SK-N-SH (cell line): Measurements from ENCODE around the gene ZMYND8. TPM values are rescaled to one million over a fixed set of nuclear protein-coding genes. Genes with fewer than 3 reads are reported as not detected.

Source experiments
- CTCF ChIA-PET: fragments of 300-600, 350-600 bp; formaldehyde crosslinking; extraction: SDS; loops from one replicate; lab custom pipeline; 2021; lab: Yijun Ruan, JAX
- POLR2A ChIA-PET: fragments of 350-600 bp; sonication (Branson Sonifier 250); formaldehyde crosslinking; extraction: SDS; loops from one replicate; lab custom pipeline; 2020; ENCODE audit warnings: antibody characterized with exemption, inconsistent platforms; lab: Yijun Ruan, JAX
- DNase-seq: peaks from one replicate; pipeline ENCODE4 v3.0.0; 2012
- H2AFZ ChIP-seq: fragments of 200-600 bp; sonication (generic); 2 replicates; pipeline ENCODE4 v1.8.1; 2016; ENCODE audit warnings: antibody characterized with exemption, mild to moderate bottlenecking, low read depth
- H3F3A ChIP-seq: fragments of 200-600 bp; sonication (generic); replicated peaks from 2 replicates; pipeline ENCODE3; 2016; ENCODE audit warnings: antibody characterized with exemption, mild to moderate bottlenecking; ENCODE audit not compliant: insufficient read depth
- H3K27ac ChIP-seq, 2 experiments: fragments of 200-500 bp in 1 of 2; fragments of 200-600 bp in 1 of 2; sonication (Bioruptor generic) in 1 of 2; sonication (generic), shearing (Covaris generic) in 1 of 2; 2 replicates each; pipeline versions ENCODE4 v1.5.1 to v1.6.1; 2014 to 2016; ENCODE audit warnings: low read depth in 2 of 2, inconsistent platforms in 1 of 2, low read length in 1 of 2, mild to moderate bottlenecking in 1 of 2, mixed read lengths in 1 of 2
- H3K27me3 ChIP-seq: fragments of 200-600 bp; sonication (generic), shearing (Covaris generic); 2 replicates; pipeline ENCODE4 v1.6.1; 2016; ENCODE audit warnings: mixed run types; ENCODE audit not compliant: insufficient read depth
- H3K36me3 ChIP-seq, 2 experiments: fragments of 200-500 bp in 1 of 2; fragments of 200-600 bp in 1 of 2; sonication (Bioruptor generic) in 1 of 2; sonication (generic) in 1 of 2; replicated peaks in 1 of 2; 2 replicates each; pipeline versions ENCODE3 to v1.5.1; 2014 to 2016; ENCODE audit warnings: low read length in 1 of 2, mild to moderate bottlenecking in 1 of 2; ENCODE audit not compliant: insufficient read depth in 2 of 2, control insufficient read depth in 1 of 2
- H3K4me1 ChIP-seq, 2 experiments: fragments of 200-500 bp in 1 of 2; fragments of 200-600 bp in 1 of 2; sonication (Bioruptor generic) in 1 of 2; sonication (generic), shearing (Covaris generic) in 1 of 2; 2 replicates each; pipeline versions ENCODE4 v1.5.1 to v1.6.1; 2014 to 2016; ENCODE audit warnings: low read depth in 1 of 2, low read length in 1 of 2, mixed run types in 1 of 2; ENCODE audit not compliant: insufficient read depth in 2 of 2, control insufficient read depth in 1 of 2
- H3K4me2 ChIP-seq: fragments of 200-600 bp; sonication (generic), shearing (Covaris generic); 2 replicates; pipeline ENCODE4 v1.6.1; 2017; ENCODE audit warnings: mixed run types
- H3K4me3 ChIP-seq, 2 experiments: fragments of 200-500 bp in 1 of 2; fragments of 200-600 bp in 1 of 2; sonication (Bioruptor generic) in 1 of 2; sonication (generic), shearing (Covaris generic) in 1 of 2; 2 replicates each; pipeline versions ENCODE4 v1.5.1 to v1.8.1; 2014 to 2016; ENCODE audit warnings: low read depth in 2 of 2, inconsistent platforms in 1 of 2, low read length in 1 of 2, mild to moderate bottlenecking in 1 of 2, mixed read lengths in 1 of 2, moderate library complexity in 1 of 2
- H3K79me2 ChIP-seq: fragments of 200-600 bp; sonication (generic); 2 replicates; pipeline ENCODE4 v1.8.1; 2017; ENCODE audit warnings: mild to moderate bottlenecking; ENCODE audit not compliant: insufficient read depth
- H3K9ac ChIP-seq: fragments of 200-600 bp; sonication (generic); 2 replicates; pipeline ENCODE4 v1.6.1; 2017; ENCODE audit warnings: mixed run types
- H3K9me2 ChIP-seq: fragments of 200-600 bp; sonication (generic); 2 replicates; pipeline ENCODE4 v1.6.1; 2017; ENCODE audit warnings: mixed run types
- H3K9me3 ChIP-seq: fragments of 200-600 bp; sonication (generic); 2 replicates; pipeline ENCODE4 v1.6.1; 2017; ENCODE audit warnings: mixed run types, mild to moderate bottlenecking, moderate library complexity
- H4K20me1 ChIP-seq: fragments of 200-600 bp; sonication (generic); 2 replicates; pipeline ENCODE4 v1.6.1; 2017; ENCODE audit warnings: mild to moderate bottlenecking, mixed run types; ENCODE audit not compliant: insufficient read depth
- ELF1 ChIP-seq: IDR thresholded peaks from 2 replicates; pipeline ENCODE4 v1.4.0; 2012
- EP300 ChIP-seq, 2 experiments: IDR thresholded peaks; 2 replicates each; pipeline versions ENCODE4 v1.4.0 to v1.6.1; 2012; ENCODE audit warnings: borderline replicate concordance in 1 of 2, low read depth in 1 of 2, low read length in 1 of 2
- EZH2phosphoT487 ChIP-seq: fragments of 200-600 bp; sonication (generic); IDR thresholded peaks from 2 replicates; pipeline ENCODE4 v1.6.1; 2017; ENCODE audit warnings: low read depth, mixed run types, mild to moderate bottlenecking, antibody characterized with exemption, moderate library complexity, borderline replicate concordance
- FOXM1 ChIP-seq: IDR thresholded peaks from 2 replicates; pipeline ENCODE4 v1.4.0; 2012; ENCODE audit warnings: low read depth, mild to moderate bottlenecking
- GATA2 ChIP-seq: sonication (generic); formaldehyde crosslinking; IDR thresholded peaks from 2 replicates; pipeline ENCODE4 v1.5.0; 2020; ENCODE audit warnings: mild to moderate bottlenecking, missing genetic modification reagents
- MEF2A ChIP-seq: IDR thresholded peaks from 2 replicates; pipeline ENCODE4 v1.4.0; 2012; ENCODE audit warnings: low read depth, borderline replicate concordance
- NFIC ChIP-seq: IDR thresholded peaks from 2 replicates; pipeline ENCODE4 v1.4.0; 2012; ENCODE audit warnings: borderline replicate concordance
- RAD21 ChIP-seq: IDR thresholded peaks from 2 replicates; pipeline ENCODE4 v1.6.1; 2012; ENCODE audit warnings: mild to moderate bottlenecking, low read length
- SMC3 ChIP-seq: IDR thresholded peaks from 2 replicates; pipeline ENCODE4 v1.6.1; 2012; ENCODE audit warnings: low read depth, low read length, improper control_type of control experiment
- ZBTB33 ChIP-seq: IDR thresholded peaks from 2 replicates; pipeline ENCODE4 v1.4.0; 2012; ENCODE audit warnings: low read depth, borderline replicate concordance
- WGBS: methylation state at CpG from one replicate; pipeline ENCODE4 v1.1.6; 2017; ENCODE audit warnings: low lambda C conversion rate; 5-methylcytosine and 5-hydroxymethylcytosine counted together
- polyA plus RNA-seq, 3 experiments: library from polyadenylated mRNA; depleted of rRNA; stranded (reverse); fragments of >200 nt; gene quantifications; 2 replicates each; pipeline ENCODE4 v1.2.3, GENCODE V29; 2012

Gene ZMYND8
- polyA plus RNA-seq, 1 of the 3 experiments (the other 2 are of a cell fraction): 25.3 TPM

DNA sequence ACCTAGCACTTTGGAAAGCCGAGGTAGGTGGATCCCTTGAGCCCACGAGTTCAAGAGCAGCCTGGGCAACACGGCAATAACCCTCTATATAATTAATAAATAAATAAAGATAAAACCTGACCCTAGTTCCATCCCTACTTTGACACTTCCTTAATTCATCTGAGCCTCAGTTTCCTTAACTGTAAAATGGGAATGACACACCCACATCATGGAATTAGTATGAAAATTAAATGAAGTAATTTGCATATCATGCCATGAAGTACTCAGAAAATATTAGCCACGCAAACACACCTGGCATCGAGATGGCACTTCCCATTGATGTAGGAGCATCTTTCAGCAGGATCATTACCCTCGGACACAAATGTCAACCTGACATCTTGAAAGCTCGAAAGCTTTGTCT, 19.1 kb downstream of the ZMYND8 start:
- no peaks in the 10 kb centered on the region for H4K20me1 ChIP-seq
- H3K9me3 ChIP-seq: no peaks in the 10 kb centered on the region
- POLR2A ChIA-PET: no interaction called here
- peaks cover 0 to 29% of the 10 kb centered on the region in 2 experiments for H3K36me3 ChIP-seq
- DNase-seq: no peak
- H3K9me2 ChIP-seq: no peaks in the 10 kb centered on the region
- no peak for TF ChIP-seq FOXM1
- TF ChIP-seq GATA2 (CRISPR knock-in tag): no peak
- no peak for TF ChIP-seq EP300 (IDR thresholded peaks at IDR 0.05; ENCODE audit: borderline replicate concordance in 1 of 2, low read depth in 1 of 2, low read length in 1 of 2)
- no peak for TF ChIP-seq EZH2phosphoT487
- TF ChIP-seq ELF1: no peak
- TF ChIP-seq SMC3: no peak
- TF ChIP-seq ZBTB33: no peak
- no peak for TF ChIP-seq RAD21
- peaks cover 91% of the 10 kb centered on the region for H3K79me2 ChIP-seq
- no peak overlapping the region for H3K4me2 ChIP-seq
- H2AFZ ChIP-seq: no peak overlapping the region
- CTCF ChIA-PET: no interaction called here
- 96% methylated on average over 7 of the region's 7 CpGs for WGBS
- H3K27ac ChIP-seq: 0 out of 4 replicates have a peak overlapping the region, but pooled peaks of 1 of the 2 experiments have one; percentile 1
- H3F3A ChIP-seq: peaks cover 36% of the 10 kb centered on the region
- no peak overlapping the region for H3K9ac ChIP-seq
- no peak overlapping the region for H3K4me3 ChIP-seq
- peaks cover 7 to 17% of the 10 kb centered on the region in 2 experiments; a peak in 3 of 4 replicates for H3K4me1 ChIP-seq
- no peaks in the 10 kb centered on the region for H3K27me3 ChIP-seq

DNA sequence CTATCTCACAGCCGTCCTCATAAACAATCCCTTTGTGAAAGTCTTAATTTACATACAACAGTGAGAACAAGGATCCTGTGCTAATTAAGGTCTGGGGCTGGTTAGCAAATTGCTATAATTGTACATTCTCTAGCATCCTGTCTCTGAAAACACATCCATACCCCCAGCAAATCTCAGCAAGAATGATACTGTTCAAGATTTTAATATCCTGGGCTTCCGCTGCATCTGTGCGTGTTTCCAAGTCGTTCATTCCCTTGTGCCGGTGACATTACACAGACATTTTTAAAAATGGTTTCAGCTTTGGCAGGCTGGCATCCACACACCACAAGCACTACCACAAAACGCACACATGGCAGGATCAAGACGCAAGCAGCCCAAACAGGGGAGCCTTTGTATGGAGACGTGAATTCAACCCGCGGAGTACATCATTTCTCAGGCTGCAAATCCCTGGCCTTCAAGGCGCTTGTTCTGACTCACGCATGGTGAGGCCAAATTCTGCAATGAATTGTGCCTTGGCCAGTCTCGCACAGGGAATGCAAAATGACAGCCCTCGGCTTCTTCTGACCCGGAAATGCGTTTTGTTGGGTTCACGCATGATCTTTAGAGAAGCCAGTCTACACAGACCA, 20.3 kb downstream of the ZMYND8 start:
- Histone ChIP-seq H3K36me3 (peaks cover 0 to 29% of the 10 kb centered on the region in 2 experiments), H2AFZ (no peak overlapping the region), H3K4me1 (peaks cover 10 to 25% of the 10 kb centered on the region in 2 experiments; a peak in 3 of 4 replicates), H3K9me2 (no peaks in the 10 kb centered on the region), H3K79me2 (peaks cover 91% of the 10 kb centered on the region), H3K9me3 (no peaks in the 10 kb centered on the region), H3K27ac (peak overlapping the region; percentile 35 to 91), H3K4me2 (no peak overlapping the region), H3K9ac (no peak overlapping the region), H3K4me3 (no peak overlapping the region), H3F3A (peaks cover 45% of the 10 kb centered on the region), H4K20me1 (no peaks in the 10 kb centered on the region), H3K27me3 (no peaks in the 10 kb centered on the region)
- TF ChIP-seq FOXM1 (no peak), NFIC (peak; percentile 15; the same call in 1 of the 2 replicates), MEF2A (no peak)
- ChIA-PET POLR2A (no interaction called here), CTCF (interaction anchor here (1.0 kb wide), 1 partner anchor 48 kb away, joined by 4 read pairs; no protein-coding TSS in a partner anchor)
- no peak for DNase-seq
- WGBS: 92% methylated on average over 17 of the region's 17 CpGs
